ENCODE data around the gene HOXA4. TPM values are rescaled to one million over a fixed set of nuclear protein-coding genes. Genes with fewer than 3 reads are reported as not detected.

The HOXA4 gene
- total RNA-seq, 1 experiment from 2014 or later: 0.50 TPM

Small RNAs within 50 kb of the gene (small RNA-seq; reads per million reads assigned to genes)
- gene AC004080.5 (0 reads per million in 2 experiments), gene RF01977 (0 reads per million in 2 experiments)

Other genes starting within 250 kb of the HOXA4 start
- 5.6 TPM in 2 replicates for gene HOXA1, start 34.8 kb downstream of the HOXA4 start, total RNA-seq (2014; rRNA removed; shearing (Covaris generic))
- gene HOXA2, start 28.1 kb downstream of the HOXA4 start, total RNA-seq (2014; rRNA removed; shearing (Covaris generic)): 0.21 and 0.67 TPM in 2 replicates
- 6.5 and 10.3 TPM in 2 replicates for gene HOXA5, start 12.9 kb upstream of the HOXA4 start, total RNA-seq (2014; rRNA removed; shearing (Covaris generic))
- gene HOXA6, start 17.0 kb upstream of the HOXA4 start, total RNA-seq (2014; rRNA removed; shearing (Covaris generic)): 1.5 and 1.9 TPM in 2 replicates
- gene HOXA3, start 21.8 kb upstream of the HOXA4 start, total RNA-seq (2014; rRNA removed; shearing (Covaris generic)): 0.56 and 3.5 TPM in 2 replicates
- 0.45 TPM in 1 of 2 replicates, not detected in the other for gene HOXA7, start 25.9 kb upstream of the HOXA4 start, total RNA-seq (2014; rRNA removed; shearing (Covaris generic))
- gene HOXA9, start 34.8 kb upstream of the HOXA4 start, total RNA-seq (2014; rRNA removed; shearing (Covaris generic)): not detected in 2 replicates
- gene HOXA10, start 43.6 kb upstream of the HOXA4 start, total RNA-seq (2014; rRNA removed; shearing (Covaris generic)): not detected in 2 replicates
- 0.08 and 0.16 TPM in 2 replicates for gene HOXA11, start 54.5 kb upstream of the HOXA4 start, total RNA-seq (2014; rRNA removed; shearing (Covaris generic))
- gene HOXA13, start 69.3 kb upstream of the HOXA4 start, total RNA-seq (2014; rRNA removed; shearing (Covaris generic)): 1.5 and 2.0 TPM in 2 replicates
- gene EVX1, start 112.0 kb upstream of the HOXA4 start, total RNA-seq (2014; rRNA removed; shearing (Covaris generic)): not detected in 2 replicates